ENCODE measurements around the gene CTAGE1.

DNA sequence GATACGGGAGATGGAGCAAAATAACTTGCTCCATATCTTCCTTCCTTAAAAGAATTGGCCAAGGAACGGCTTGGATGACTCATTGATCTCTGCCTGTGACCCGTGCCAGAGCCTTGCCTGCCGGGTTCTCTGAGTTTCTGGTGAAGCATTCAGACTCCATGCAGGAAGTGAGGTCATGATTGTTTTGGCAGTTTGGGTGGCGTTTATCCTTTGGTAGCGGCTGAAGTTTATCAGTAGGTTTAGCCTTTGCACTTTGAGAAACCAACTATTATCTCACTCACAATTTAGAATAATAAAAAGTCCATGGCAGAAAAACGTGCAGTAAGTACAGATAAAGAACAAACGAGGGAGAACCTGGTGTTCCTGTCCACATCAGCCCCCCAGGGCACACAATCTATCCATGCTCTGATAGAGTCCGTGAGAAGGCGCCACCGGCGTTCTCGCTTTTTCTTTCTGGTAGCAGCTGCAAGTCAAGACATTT is 15.0 kb upstream of the CTAGE1 start:
- TF ChIP-seq CTCF (conservative IDR thresholded peaks at IDR 0.05 in 1 of 2, IDR thresholded peaks at IDR 0.05 in 1 of 2; ENCODE audit: low read depth in 1 of 2, low read length in 2 of 2) = no peak
- TF ChIP-seq EZH2 (IDR thresholded peaks at IDR 0.05; ENCODE audit: low read length, missing control alignments) = no peak
